ENCODE measurements around the gene GGN.
A peak's percentile ranks its signal among the peaks of the same experiment; 100 is the strongest.

GGN gene

GRCh38 chr19:38362076-38362945, 25.5 kb downstream of the GGN start:
- peak overlapping the region; percentile 64 for H3K4me3 ChIP-seq (ENCODE audit: insufficient read depth, low read depth, low read length)
- peaks cover 40% of the 10 kb centered on the region for H3K27me3 ChIP-seq (ENCODE audit: control insufficient read depth, insufficient read depth, low read length, poor library complexity, severe bottlenecking)
- H3K27ac ChIP-seq (ENCODE audit: insufficient read depth, low read depth, low read length, poor library complexity, severe bottlenecking) = peak overlapping the region; percentile 57
- no peaks in the 10 kb centered on the region for H3K9me3 ChIP-seq (ENCODE audit: control insufficient read depth, low read length)
- WGBS, 2 experiments = 2 to 3% methylated on average over 68 of the region's 68 CpGs
- no peaks in the 10 kb centered on the region for H3K4me1 ChIP-seq (ENCODE audit: control insufficient read depth, insufficient read depth, low read length)
- no peaks in the 10 kb centered on the region for H3K36me3 ChIP-seq (ENCODE audit: control insufficient read depth, insufficient read depth, low read length)

- peak overlapping the region; percentile 64 for H3K4me3 ChIP-seq (ENCODE audit: insufficient read depth, low read depth, low read length)
- H3K27ac ChIP-seq (ENCODE audit: insufficient read depth, low read depth, low read length, poor library complexity, severe bottlenecking) = no peak overlapping the region
- no peaks in the 10 kb centered on the region for H3K9me3 ChIP-seq (ENCODE audit: control insufficient read depth, low read length)
- no peaks in the 10 kb centered on the region for H3K36me3 ChIP-seq (ENCODE audit: control insufficient read depth, insufficient read depth, low read length)
- peaks cover 43% of the 10 kb centered on the region for H3K27me3 ChIP-seq (ENCODE audit: control insufficient read depth, insufficient read depth, low read length, poor library complexity, severe bottlenecking)
- H3K4me1 ChIP-seq (ENCODE audit: control insufficient read depth, insufficient read depth, low read length) = no peaks in the 10 kb centered on the region
- WGBS, 2 experiments = 0 to 1% methylated on average over 37 of the region's 37 CpGs
Measured at GRCh38 chr19:38361633-38362075, 26.2 kb downstream of the GGN start.

GRCh38 chr19:38360839-38361631, 26.8 kb downstream of the GGN start:
- H3K9me3 ChIP-seq (ENCODE audit: control insufficient read depth, low read length) = no peaks in the 10 kb centered on the region
- no peaks in the 10 kb centered on the region for H3K36me3 ChIP-seq (ENCODE audit: control insufficient read depth, insufficient read depth, low read length)
- H3K4me3 ChIP-seq (ENCODE audit: insufficient read depth, low read depth, low read length) = peak overlapping the region; percentile 42
- no peak overlapping the region for H3K27ac ChIP-seq (ENCODE audit: insufficient read depth, low read depth, low read length, poor library complexity, severe bottlenecking)
- WGBS, 2 experiments = 27 to 30% methylated on average over 23 of the region's 23 CpGs
- peaks cover 49% of the 10 kb centered on the region for H3K27me3 ChIP-seq (ENCODE audit: control insufficient read depth, insufficient read depth, low read length, poor library complexity, severe bottlenecking)
- H3K4me1 ChIP-seq (ENCODE audit: control insufficient read depth, insufficient read depth, low read length) = no peaks in the 10 kb centered on the region

GRCh38 chr19:38360351-38360750, 27.5 kb downstream of the GGN start:
- no peaks in the 10 kb centered on the region for H3K4me1 ChIP-seq (ENCODE audit: control insufficient read depth, insufficient read depth, low read length)
- 91% methylated on average over 9 of the region's 9 CpGs for WGBS, 2 experiments
- H3K9me3 ChIP-seq (ENCODE audit: control insufficient read depth, low read length) = no peaks in the 10 kb centered on the region
- no peaks in the 10 kb centered on the region for H3K36me3 ChIP-seq (ENCODE audit: control insufficient read depth, insufficient read depth, low read length)
- H3K27ac ChIP-seq (ENCODE audit: insufficient read depth, low read depth, low read length, poor library complexity, severe bottlenecking) = no peak overlapping the region
- H3K4me3 ChIP-seq (ENCODE audit: insufficient read depth, low read depth, low read length) = no peak overlapping the region
- peaks cover 50% of the 10 kb centered on the region for H3K27me3 ChIP-seq (ENCODE audit: control insufficient read depth, insufficient read depth, low read length, poor library complexity, severe bottlenecking)

GRCh38 chr19:38359242-38360021, 28.4 kb downstream of the GGN start:
- no peaks in the 10 kb centered on the region for H3K9me3 ChIP-seq (ENCODE audit: control insufficient read depth, low read length)
- H3K27me3 ChIP-seq (ENCODE audit: control insufficient read depth, insufficient read depth, low read length, poor library complexity, severe bottlenecking) = peaks cover 50% of the 10 kb centered on the region
- 66 to 69% methylated on average over 16 to 18 of the region's 18 CpGs for WGBS, 2 experiments
- no peak overlapping the region for H3K27ac ChIP-seq (ENCODE audit: insufficient read depth, low read depth, low read length, poor library complexity, severe bottlenecking)
- H3K4me1 ChIP-seq (ENCODE audit: control insufficient read depth, insufficient read depth, low read length) = no peaks in the 10 kb centered on the region
- no peak overlapping the region for H3K4me3 ChIP-seq (ENCODE audit: insufficient read depth, low read depth, low read length)
- no peaks in the 10 kb centered on the region for H3K36me3 ChIP-seq (ENCODE audit: control insufficient read depth, insufficient read depth, low read length)

GRCh38 chr19:38358071-38358470, 29.8 kb downstream of the GGN start:
- Histone ChIP-seq H3K4me3 (ENCODE audit: insufficient read depth, low read depth, low read length) (no peak overlapping the region), H3K27ac (ENCODE audit: insufficient read depth, low read depth, low read length, poor library complexity, severe bottlenecking) (no peak overlapping the region), H3K9me3 (ENCODE audit: control insufficient read depth, low read length) (no peaks in the 10 kb centered on the region), H3K4me1 (ENCODE audit: control insufficient read depth, insufficient read depth, low read length) (no peaks in the 10 kb centered on the region), H3K27me3 (ENCODE audit: control insufficient read depth, insufficient read depth, low read length, poor library complexity, severe bottlenecking) (peaks cover 50% of the 10 kb centered on the region), H3K36me3 (ENCODE audit: control insufficient read depth, insufficient read depth, low read length) (no peaks in the 10 kb centered on the region)
- WGBS, 2 experiments = 77 to 81% methylated on average over 5 of the region's 5 CpGs

GRCh38 chr19:38355728-38356725, 31.8 kb downstream of the GGN start:
- peaks cover 44% of the 10 kb centered on the region for H3K27me3 ChIP-seq (ENCODE audit: control insufficient read depth, insufficient read depth, low read length, poor library complexity, severe bottlenecking)
- H3K27ac ChIP-seq (ENCODE audit: insufficient read depth, low read depth, low read length, poor library complexity, severe bottlenecking) = no peak overlapping the region
- H3K9me3 ChIP-seq (ENCODE audit: control insufficient read depth, low read length) = no peaks in the 10 kb centered on the region
- no peak overlapping the region for H3K4me3 ChIP-seq (ENCODE audit: insufficient read depth, low read depth, low read length)
- no peaks in the 10 kb centered on the region for H3K4me1 ChIP-seq (ENCODE audit: control insufficient read depth, insufficient read depth, low read length)
- WGBS, 2 experiments = 90 to 91% methylated on average over 16 of the region's 16 CpGs
- H3K36me3 ChIP-seq (ENCODE audit: control insufficient read depth, insufficient read depth, low read length) = no peaks in the 10 kb centered on the region

GRCh38 chr19:38352611-38353010, 35.2 kb downstream of the GGN start:
- Histone ChIP-seq H3K27me3 (ENCODE audit: control insufficient read depth, insufficient read depth, low read length, poor library complexity, severe bottlenecking) (peaks cover 12% of the 10 kb centered on the region), H3K9me3 (ENCODE audit: control insufficient read depth, low read length) (no peaks in the 10 kb centered on the region), H3K36me3 (ENCODE audit: control insufficient read depth, insufficient read depth, low read length) (no peaks in the 10 kb centered on the region), H3K4me1 (ENCODE audit: control insufficient read depth, insufficient read depth, low read length) (no peaks in the 10 kb centered on the region), H3K4me3 (ENCODE audit: insufficient read depth, low read depth, low read length) (no peak overlapping the region), H3K27ac (ENCODE audit: insufficient read depth, low read depth, low read length, poor library complexity, severe bottlenecking) (no peak overlapping the region)
- WGBS, 2 experiments = 85 to 86% methylated on average over 8 of the region's 8 CpGs

GRCh38 chr19:38351865-38352395, 35.9 kb downstream of the GGN start:
- Histone ChIP-seq H3K36me3 (ENCODE audit: control insufficient read depth, insufficient read depth, low read length) (no peaks in the 10 kb centered on the region), H3K4me1 (ENCODE audit: control insufficient read depth, insufficient read depth, low read length) (no peaks in the 10 kb centered on the region), H3K9me3 (ENCODE audit: control insufficient read depth, low read length) (no peaks in the 10 kb centered on the region), H3K4me3 (ENCODE audit: insufficient read depth, low read depth, low read length) (no peak overlapping the region), H3K27ac (ENCODE audit: insufficient read depth, low read depth, low read length, poor library complexity, severe bottlenecking) (no peak overlapping the region), H3K27me3 (ENCODE audit: control insufficient read depth, insufficient read depth, low read length, poor library complexity, severe bottlenecking) (peaks cover 9% of the 10 kb centered on the region)
- WGBS, 2 experiments = 85 to 87% methylated on average over 9 of the region's 9 CpGs

Measured in ectodermal cell (in vitro differentiated cells).